ENCODE results near the gene PCBP4.

GRCh38 chr3:52004906-52005395, 37.7 kb upstream of the PCBP4 start:
- TF ChIP-seq CTCF (conservative IDR thresholded peaks at IDR 0.05; ENCODE audit: low read depth, low read length) (no peak), EZH2 (IDR thresholded peaks at IDR 0.05; ENCODE audit: low read length, unreplicated experiment) (no peak), EZH2phosphoT487 (IDR thresholded peaks at IDR 0.05; ENCODE audit: borderline replicate concordance, low read length) (no peak)

Measured in PC-3 (cell line).